Central memory CD4-positive, alpha-beta T cell (primary cell): Measurements from ENCODE around the gene LMF1.
"Not testable (repeated sequence)": the region's sequence is repeated elsewhere in the genome, so short reads cannot be mapped to it uniquely, and the experiment has no call there.

Source experiments
- DNase-seq: peaks from one replicate; pipeline ENCODE4 v3.0.0; 2022

LMF1 gene

DNA sequence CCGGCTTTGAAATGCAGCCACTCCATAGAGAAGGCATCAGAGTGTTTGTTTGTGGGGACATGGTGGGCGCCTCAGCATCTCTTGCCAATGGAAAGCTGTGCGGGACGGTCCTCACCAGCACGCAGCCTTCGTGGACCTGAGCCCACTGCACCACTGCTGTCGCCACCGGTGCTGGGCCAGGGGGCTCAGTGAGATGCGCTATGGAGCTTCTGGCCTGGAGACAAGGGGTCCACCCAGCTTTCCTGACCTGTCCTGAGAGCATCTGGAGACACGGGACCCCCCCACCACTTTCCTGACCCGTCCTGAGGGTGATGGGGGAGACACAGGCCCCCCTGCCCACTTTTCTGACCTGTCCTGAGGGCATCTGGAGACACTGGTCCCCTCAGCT lies 79.4 kb downstream of the LMF1 start:
- DNase-seq: no peak

DNA sequence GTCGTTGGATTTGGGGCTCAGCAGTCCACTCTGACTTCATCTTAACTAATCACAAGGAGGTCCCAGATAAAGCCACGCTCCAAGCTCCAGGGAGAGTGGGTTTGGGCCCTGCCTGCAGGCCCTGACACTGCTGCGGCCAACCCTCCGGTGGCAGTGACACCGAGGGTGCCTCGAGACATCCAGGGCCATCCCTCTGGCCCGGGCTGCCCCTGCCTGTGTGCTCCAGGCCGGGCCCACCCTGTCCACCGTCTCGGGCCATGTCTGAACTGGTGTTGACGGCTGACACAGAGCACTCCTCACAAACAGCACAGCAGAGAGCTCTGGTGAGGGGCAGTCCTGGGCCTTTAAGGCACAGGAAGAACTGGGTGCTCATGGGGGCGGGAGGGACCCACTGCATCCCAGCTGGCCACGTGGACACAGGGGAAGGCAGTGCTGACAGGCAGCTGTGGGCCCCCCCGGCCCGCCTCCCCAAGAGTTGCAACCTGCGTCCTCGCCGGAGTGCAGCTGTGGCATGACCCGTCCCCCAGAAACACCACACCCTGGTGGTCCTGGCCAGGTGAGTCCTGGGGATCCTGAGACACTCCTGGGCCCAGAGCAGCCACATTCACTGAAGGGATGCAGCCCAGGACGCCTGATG lies 80.0 kb downstream of the LMF1 start:
- DNase-seq: no peak

GRCh38 chr16:890217-890616 lies 80.6 kb downstream of the LMF1 start:
- DNase-seq: no peak

DNA sequence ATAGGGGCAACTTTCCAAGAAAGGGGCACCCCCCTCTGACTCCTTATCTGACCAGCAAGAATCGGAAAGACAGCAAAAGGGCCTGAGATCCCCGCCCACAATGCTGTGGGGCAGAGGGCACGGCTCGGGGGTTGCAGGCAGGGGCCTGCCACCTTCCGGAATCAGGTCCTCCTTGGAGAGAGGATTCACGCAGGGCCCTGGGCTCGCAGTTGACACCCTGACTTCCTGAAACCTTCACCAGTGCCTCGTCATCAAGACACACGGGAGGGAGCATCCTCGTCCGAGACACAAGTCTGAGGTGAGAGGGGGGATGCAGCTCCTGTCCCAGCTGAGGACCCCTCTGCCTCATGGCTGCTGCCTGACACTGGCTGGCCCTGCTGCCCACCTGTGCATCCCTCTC lies 81.2 kb downstream of the LMF1 start:
- no peak for DNase-seq

DNA sequence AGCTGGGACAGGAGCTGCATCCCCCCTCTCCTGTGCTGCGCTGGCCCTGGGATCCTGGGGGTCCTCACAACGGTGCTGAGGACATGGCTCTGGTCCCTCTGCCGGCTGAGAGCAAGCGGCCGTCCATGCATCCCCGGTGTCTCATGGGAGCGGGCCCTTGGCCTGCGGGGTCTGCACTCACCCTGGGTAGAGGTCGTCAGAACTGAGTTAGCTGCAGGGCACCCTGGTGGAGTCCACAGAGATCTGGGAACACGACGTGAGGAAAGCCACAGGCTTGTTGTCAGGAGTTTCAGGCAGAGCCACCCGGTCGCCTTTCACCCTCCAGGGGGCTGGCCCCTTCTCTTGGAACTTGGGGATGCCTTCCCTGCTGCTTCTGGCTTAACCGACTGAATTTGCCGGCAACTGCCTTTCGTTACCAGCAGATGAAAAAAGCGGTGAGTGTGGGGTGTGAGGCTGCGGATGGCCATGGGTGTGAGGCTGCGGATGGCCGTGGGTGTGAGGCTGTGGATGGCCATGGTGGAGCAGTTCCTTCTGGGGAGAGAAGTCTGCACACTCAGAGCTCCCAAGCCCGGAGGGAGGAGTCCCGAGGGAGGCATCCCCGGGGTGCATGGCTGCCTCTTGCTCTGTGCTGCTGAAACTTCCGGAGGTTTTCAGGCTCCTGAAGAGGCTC lies 81.7 kb downstream of the LMF1 start:
- no peak for DNase-seq

DNA sequence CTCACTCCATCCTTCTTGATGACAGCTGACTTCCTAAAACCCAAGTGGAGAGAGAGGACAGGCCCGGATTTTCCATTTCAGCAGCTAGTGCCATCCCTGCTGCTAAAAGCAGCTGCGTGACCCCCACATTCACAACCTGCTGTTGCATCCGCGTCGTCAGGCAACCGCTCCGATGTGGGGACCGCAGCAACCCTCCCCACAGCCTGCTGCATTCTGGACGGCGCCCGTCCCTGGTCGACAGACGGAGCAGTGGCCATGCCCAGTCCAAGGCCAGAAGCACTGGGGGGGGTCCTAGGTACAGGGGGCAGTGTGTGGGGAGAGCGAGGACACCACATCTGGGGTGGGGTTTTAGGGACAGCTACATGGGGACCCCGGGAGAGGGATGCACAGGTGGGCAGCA lies 82.3 kb downstream of the LMF1 start:
- not testable (repeated sequence) for DNase-seq

- DNase-seq: no peak
Observed at GRCh38 chr16:887846-888245, 82.9 kb downstream of the LMF1 start.

DNA sequence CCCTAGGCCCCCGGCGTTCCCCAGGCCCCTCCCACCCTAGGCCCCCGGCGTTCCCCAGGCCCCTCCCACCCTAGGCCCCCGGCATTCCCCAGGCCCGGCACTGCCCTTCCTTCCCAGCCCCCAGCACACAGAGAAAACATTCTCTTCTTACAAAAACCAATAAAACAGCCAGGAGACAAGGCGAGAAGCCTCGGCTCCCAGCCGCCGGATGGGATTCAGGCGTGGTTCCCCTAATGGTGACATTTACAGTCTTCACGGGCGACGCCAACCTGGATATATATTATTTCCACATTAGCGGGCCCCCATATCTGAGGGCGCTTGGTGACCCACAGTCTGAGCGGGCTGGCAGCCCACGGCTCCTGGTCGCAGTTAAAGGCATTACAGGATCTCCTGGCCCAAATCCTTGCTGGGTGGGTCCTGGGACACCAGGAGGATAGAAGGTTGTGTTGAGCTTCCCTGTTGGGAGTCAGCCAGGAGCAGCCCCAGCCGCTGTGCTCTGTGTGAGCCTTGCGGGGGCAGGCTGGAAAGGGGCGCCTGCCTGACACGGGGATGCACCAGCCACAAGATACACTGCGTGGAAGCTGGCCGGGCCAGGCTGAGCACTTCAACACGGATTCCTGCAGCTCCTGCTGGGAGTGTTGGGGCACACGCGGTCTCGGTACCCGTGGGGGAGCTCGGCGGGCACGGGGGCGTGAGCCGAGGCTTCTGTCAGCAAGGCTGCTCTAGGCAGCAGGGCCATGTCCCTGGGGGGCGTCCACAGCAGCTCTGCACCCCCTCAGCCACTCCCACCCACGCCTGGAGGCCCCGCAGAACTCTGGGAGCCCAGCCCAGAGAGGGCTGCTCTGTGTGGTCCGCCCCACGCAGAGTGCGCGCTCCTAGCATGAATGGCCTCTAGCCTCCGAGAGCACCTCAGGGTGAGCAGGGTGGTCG lies 83.7 kb downstream of the LMF1 start:
- no peak for DNase-seq

GRCh38 chr16:886084-886543 lies 84.7 kb downstream of the LMF1 start:
- DNase-seq: no peak

DNA sequence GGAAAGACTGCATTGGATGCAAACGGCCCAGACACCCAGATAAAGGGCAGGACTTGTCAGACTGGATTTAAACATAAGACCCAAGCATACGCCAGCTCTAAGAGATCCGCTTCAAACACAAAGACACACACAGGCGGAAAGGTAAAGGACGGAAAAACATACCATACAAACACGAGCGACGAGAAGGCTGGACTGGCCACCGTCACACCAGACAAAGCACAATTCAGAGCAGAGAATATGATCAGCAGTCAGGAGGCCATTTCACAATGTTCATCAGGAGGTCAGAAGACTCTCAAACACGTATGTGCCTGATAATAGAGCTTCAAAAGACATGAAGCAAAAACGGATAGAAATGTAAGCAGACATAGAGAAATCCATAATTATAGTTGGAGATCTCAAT lies 85.4 kb downstream of the LMF1 start:
- no peak for DNase-seq

DNA sequence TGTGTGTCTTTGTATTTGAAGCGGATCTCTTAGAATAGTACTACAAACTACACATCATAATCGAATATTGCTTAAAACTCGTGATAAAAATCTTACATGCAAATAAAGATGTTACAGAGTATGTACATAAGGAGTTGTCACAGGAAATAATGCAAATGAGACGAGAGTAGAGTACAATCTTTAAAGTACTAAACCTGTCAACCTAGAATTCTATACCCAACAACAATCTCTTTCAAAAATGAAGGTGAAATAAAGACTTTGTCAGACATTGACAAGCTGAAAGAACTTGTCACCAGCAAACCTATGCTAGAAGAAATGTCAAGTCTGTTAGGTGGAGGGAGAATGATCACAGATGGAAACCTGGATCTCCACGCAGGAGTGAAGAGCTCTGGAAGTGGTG lies 86.6 kb downstream of the LMF1 start:
- DNase-seq: no peak

- DNase-seq: no peak
Observed at GRCh38 chr16:883781-884180, 87.0 kb downstream of the LMF1 start.

GRCh38 chr16:883340-883739 lies 87.4 kb downstream of the LMF1 start:
- no peak for DNase-seq

DNA sequence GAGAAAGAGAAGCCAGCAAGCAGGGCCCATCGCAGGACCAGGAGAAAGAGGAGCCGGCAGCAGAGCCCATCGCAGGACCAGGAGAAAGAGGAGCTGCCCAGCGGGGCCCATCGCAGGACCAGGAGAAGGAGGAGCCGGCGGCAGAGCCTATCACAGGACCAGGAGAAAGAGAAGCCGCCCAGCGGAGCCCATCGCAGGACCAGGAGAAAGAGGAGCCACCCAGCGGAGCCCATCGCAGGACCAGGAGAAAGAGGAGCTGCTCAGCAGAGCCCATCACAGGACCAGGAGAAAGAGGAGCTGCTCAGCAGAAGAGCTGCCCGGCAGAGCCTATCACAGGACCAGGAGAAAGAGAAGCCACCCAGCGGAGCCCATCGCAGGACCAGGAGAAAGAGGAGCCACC lies 88.1 kb downstream of the LMF1 start:
- DNase-seq: not testable (repeated sequence)

- no peak for DNase-seq
Observed at GRCh38 chr16:882256-882655, 88.5 kb downstream of the LMF1 start.

DNA sequence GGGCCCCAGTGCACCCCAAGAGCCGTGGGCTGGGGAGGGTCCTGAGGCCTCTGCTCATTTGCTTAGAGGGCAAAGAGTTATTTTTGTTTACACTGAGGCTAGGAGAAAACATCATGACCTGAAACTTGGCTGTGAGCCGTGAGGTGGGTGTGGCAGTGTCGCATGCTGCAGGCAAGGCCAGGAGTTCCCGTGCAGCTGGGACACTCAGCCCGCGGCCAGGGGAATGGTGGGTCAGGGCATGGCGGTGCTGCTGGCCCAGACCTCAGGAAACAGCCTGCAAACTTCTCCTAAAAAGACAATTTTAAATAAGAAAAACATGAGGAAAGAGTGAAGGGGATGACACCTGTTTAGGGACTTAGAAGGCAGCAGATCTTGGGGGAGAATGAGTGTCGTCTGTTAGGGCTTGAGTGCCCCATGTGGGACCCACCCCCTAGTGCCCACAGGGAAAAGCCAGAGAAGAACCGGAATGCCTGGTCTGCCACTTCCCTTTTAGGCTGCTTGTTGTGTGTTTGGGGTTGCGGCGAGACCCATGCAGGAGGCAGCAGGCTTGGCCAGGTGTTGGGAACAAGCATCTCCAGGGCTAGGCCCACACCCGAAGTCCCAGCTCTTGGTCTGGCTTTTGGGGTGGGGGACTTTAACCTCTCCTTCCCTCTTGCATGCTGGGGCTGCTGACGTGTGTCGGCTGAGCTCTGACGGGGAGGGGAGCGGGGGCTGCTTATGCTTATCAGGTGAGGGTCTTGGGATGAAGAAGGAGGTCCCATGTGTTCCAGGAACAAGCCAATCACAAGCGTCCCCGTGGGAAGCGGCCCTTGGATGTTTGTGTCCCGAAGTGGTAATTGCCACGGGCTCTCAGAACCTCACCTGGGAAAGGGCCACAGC lies 89.3 kb downstream of the LMF1 start:
- no peak for DNase-seq

DNA sequence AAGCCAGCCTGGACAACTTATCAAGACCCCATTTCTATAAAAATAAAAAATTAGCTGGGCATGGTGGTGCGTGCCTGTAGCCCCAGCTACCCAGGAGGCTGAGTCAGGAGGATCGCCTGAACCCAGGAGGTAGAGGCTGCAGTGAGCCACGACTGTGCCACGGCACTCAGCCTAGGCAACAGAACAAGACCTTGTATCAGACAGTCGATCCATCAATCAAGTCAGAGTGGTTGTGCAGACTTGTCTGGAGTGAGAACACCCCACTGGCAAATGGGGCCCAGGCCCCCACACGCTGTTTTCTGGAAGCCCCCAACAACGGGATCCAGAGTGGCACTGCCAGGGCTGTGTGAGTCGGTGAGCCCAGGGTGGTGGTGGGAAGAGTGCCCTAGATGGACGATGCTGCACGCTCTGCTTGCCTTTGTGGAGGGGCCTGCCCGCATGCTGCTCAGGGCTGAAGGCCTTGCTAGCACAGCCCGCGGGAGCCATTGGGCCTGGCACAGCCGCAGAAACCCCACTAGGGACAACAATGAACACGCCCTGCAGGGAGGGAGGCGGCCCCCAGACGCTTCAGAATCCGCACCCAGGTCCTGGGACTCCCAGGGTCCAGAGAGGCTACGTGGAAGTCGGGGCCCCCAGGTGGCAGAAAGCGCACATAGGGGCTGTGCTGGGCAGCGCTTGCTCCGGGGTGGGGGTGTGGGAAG lies 90.2 kb downstream of the LMF1 start:
- DNase-seq: no peak

DNA sequence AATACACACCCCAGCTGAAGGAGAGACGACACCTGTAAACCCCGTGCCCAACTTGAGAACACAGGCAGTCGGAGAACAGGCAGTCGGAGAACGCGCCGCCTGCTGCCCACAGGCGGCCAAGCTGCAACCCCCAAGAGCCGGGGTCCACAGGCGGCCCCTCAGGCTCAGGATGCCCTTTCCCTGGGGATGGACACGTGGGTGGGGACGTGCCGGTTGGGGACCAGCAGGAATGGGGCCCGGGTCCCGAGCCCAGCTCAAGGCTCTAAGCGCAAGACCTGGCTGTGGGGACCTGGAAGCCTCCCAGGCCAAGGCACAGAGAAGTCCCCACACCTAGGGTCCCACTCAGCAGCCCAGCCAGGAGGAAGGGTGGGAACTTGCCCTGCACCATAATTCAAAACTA lies 90.8 kb downstream of the LMF1 start:
- DNase-seq: no peak

DNA sequence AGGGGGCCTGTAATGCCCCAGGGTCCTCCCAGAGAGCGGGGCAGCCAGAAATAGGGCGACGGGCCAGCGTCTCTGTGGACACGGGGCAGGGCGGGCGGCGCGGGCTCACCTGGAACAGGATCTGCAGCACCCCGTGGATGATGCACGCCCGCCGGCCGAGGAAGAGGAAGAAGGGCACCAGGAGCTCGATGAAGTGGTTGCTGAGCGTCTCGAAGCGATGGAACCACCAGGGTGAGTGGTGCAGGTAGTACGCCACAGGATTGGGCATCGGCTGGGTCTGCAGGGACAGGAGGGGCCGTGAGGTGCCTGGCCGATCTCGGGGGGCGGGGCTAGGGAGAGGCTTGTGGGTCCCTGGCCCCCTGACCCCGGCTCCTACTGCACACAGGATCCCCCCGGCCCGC lies 91.3 kb downstream of the LMF1 start:
- DNase-seq: no peak

DNA sequence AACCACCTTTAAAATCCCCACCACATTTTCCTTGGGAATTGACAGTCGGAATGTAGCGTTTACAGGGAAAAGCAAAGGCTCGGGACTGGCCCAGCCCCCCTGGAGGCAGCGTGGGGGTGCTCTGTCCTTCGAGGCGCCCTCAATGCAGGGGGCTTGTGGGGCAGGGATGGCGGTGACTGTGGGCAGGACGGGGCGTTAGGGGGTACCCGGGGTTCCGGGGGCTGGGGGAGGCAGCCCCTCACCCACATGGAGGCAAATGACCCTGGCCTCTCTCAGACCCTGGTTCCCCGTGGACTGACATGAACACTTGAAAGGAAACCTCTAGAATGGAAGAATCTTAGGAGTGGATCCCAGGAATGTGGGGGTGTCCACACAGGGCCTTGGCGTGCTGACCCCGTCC lies 91.9 kb downstream of the LMF1 start:
- no peak for DNase-seq

DNA sequence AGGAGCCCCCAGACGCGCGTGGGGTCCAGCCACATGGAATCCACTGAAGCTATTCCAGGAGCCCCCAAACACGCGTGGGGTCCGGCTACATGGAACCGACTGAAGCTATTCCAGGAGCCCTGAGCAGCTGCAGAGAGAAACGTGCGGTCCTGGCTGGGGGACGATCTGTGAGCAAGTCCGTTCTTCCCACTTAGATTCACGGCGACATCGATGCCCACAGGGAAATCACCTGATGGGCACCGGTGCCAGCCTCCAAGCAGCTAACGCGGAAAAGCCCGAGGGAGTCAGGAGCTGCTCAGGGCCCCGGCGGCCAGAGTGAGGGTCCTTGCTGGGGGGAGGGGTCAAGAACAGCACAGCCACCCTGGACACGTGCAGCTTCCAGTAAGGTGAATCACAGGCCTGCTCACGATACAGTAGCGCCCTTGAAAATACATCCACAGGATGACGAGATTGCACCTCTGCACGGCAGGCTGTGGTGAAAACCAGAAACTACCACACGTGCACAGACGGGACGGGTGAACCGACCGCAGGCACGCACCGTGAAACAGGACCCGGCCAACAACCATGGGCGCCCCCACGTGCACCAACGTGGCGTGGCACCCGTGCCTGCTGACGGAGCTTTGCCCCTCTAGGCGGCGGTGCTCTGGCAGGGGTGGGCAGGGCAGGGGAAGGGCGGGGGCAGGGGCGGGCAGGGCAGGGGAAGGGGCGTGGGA lies 92.6 kb downstream of the LMF1 start:
- DNase-seq: no peak
